ENCODE measurements around the gene CD38.

CD38 gene

GRCh38 chr4:15769202-15769601 is 8.9 kb upstream of the CD38 start:
- H3K4me3 ChIP-seq (ENCODE audit: low read depth, low read length), result no peak overlapping the region
- no peak for TF ChIP-seq CTCF (IDR thresholded peaks at IDR 0.05; ENCODE audit: low read depth, low read length, missing control alignments)
- no peak for DNase-seq (ENCODE audit: low read depth)
- in situ Hi-C loops (cut with HindIII; ENCODE audit: low sequenced_read_pairs), result no loop called here

GRCh38 chr4:15771216-15772058 is 6.7 kb upstream of the CD38 start:
- no peak overlapping the region for H3K4me3 ChIP-seq (ENCODE audit: low read depth, low read length)
- TF ChIP-seq CTCF (IDR thresholded peaks at IDR 0.05; ENCODE audit: low read depth, low read length, missing control alignments), result no peak
- DNase-seq (ENCODE audit: low read depth), result no peak
- in situ Hi-C loops (cut with HindIII; ENCODE audit: low sequenced_read_pairs), result no loop called here

GRCh38 chr4:15774020-15774420 is 4.1 kb upstream of the CD38 start:
- in situ Hi-C loops (cut with HindIII; ENCODE audit: low sequenced_read_pairs), result no loop called here
- TF ChIP-seq CTCF (IDR thresholded peaks at IDR 0.05; ENCODE audit: low read depth, low read length, missing control alignments), result no peak
- no peak for DNase-seq (ENCODE audit: low read depth)

GRCh38 chr4:15776871-15777648 is 1.1 kb upstream of the CD38 start:
- no peak for DNase-seq (ENCODE audit: low read depth)
- in situ Hi-C loops (cut with HindIII; ENCODE audit: low sequenced_read_pairs), result no loop called here
- TF ChIP-seq CTCF (IDR thresholded peaks at IDR 0.05; ENCODE audit: low read depth, low read length, missing control alignments), result no peak

More at GRCh38 chr4:15774020-15774420, 4.1 kb upstream of the CD38 start:
- H3K4me3 ChIP-seq (ENCODE audit: low read depth, low read length), result no peak overlapping the region

GRCh38 chr4:15777697-15778288 is 335 bp upstream of the CD38 start:
- in situ Hi-C loops (cut with HindIII; ENCODE audit: low sequenced_read_pairs), result no loop called here
- H3K4me3 ChIP-seq (ENCODE audit: low read depth, low read length), result peak overlapping the region; percentile 49
- DNase-seq (ENCODE audit: low read depth), result no peak
- no peak for TF ChIP-seq CTCF (IDR thresholded peaks at IDR 0.05; ENCODE audit: low read depth, low read length, missing control alignments)

More at GRCh38 chr4:15776871-15777648, 1.1 kb upstream of the CD38 start:
- no peak overlapping the region for H3K4me3 ChIP-seq (ENCODE audit: low read depth, low read length)

GRCh38 chr4:15779306-15779705 is 1.2 kb downstream of the CD38 start:
- TF ChIP-seq CTCF (IDR thresholded peaks at IDR 0.05; ENCODE audit: low read depth, low read length, missing control alignments), result peak; percentile 63
- in situ Hi-C loops (cut with HindIII; ENCODE audit: low sequenced_read_pairs), result no loop called here
- DNase-seq (ENCODE audit: low read depth), result peak; percentile 40
- peak overlapping the region; percentile 49 for H3K4me3 ChIP-seq (ENCODE audit: low read depth, low read length)

Data from astrocyte of the cerebellum (primary cell).